Measurements from ENCODE around the gene ISX.
A peak's percentile ranks its signal among the peaks of the same experiment; 100 is the strongest.
"Not testable (repeated sequence)": the region's sequence is repeated elsewhere in the genome, so short reads cannot be mapped to it uniquely, and the experiment has no call there.

ISX gene

DNA sequence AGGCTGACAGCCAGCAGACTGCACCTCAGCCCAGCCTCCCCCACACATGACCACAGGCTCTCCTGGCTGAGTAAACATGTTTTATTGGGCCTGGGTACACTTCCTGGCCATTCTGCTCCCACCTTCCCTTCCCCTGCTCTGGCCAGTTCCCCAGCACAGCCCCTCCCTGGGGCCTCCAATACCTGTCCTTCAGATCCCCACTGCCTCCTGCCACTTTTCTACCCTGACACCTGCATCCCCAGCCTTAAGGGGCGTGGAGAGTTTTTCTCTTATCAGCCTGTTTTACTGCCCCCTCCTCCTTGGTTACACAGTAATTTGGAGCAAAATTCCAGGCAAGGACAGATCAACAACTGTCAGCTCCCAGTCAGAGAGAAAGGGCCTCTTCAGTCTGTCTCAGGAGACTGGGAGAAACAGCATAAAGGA, at the start of gene ISX:
Gene ISX (plus strand): TSS at position 363 of the 423 bp plus-strand sequence. CDS start 930 bp downstream, outside the sequence.
- no peak for DNase-seq

DNA sequence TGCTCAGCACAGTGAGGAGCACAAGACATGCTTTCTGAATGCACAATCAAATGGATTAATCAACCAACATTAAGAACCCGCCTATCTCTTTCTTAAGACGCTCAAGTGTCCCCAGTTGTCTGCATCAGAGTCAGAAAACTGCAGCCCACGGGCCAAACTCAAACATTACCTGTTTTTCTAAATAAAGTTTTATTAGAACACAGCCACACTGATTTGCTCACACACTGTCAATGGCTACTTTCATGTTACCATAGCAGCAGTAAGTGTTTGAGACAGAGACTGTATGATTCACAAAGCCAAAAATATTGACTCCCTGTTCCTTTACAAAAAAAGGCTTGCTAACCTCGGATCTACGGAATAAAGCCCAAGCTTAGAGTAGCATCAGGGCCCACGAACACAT, 49.0 kb upstream of the ISX start:
- DNase-seq = no peak

DNA sequence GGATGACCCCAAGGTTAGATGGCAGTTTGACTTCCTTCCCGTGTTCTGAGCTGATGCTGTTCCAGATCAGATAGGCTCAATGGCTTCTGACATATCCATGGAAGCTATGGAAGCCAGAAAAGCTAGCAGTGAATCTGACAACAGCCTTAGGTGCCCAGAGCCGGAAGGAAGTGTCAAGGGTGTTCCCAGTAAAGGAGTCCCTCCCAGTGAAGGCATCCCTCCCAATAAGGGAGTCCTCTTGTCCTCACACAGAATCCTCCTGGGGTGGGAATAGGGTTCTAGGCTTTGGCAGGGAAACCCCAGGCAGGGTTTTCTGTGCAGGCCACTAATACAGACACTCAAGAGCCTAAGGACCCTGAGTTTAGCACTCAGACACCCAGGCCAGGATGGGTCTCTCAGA, 47.0 kb upstream of the ISX start:
- DNase-seq = no peak

- DNase-seq = no peak
Measured at GRCh38 chr22:35020517-35020916, 45.4 kb upstream of the ISX start.

DNA sequence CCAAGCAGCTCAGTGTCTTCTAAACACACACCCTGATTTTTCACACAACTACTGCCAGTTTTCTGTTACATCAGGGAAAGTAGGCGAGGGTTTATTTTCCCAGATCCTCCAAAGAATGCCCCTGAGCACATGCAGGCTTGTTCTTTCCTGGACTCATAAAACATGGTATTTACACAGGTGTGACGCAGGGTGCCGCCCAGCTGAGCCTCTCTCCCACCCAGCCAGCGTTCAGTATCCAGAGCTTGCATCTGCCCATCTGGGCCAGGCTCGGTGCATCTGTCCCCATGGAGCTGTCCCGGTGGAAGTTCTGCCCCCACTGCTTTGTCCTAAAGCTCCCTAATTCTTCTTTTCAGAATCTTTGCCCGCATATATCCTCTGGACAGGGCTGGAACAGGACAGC, 44.8 kb upstream of the ISX start:
- DNase-seq = no peak

DNA sequence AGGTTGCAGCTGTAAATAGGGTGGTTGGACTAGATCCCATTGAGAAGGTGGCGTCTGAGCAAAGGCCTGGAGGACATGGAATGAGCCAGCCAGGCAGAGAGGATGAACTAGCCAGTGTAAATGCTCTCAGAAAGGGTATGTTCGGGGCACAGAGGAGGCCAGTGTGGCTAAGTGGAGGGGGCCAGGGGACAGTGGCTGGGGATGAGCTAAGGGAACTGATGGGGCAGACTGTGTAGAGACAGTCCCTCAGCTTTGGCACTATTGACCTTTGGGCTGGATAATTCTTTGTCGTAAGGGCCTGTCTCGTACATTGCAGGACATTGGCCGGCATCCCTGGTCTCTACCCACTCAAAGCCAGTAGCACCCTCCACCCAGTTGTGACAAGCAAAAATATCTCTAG, 43.7 kb upstream of the ISX start:
- DNase-seq = no peak

DNA sequence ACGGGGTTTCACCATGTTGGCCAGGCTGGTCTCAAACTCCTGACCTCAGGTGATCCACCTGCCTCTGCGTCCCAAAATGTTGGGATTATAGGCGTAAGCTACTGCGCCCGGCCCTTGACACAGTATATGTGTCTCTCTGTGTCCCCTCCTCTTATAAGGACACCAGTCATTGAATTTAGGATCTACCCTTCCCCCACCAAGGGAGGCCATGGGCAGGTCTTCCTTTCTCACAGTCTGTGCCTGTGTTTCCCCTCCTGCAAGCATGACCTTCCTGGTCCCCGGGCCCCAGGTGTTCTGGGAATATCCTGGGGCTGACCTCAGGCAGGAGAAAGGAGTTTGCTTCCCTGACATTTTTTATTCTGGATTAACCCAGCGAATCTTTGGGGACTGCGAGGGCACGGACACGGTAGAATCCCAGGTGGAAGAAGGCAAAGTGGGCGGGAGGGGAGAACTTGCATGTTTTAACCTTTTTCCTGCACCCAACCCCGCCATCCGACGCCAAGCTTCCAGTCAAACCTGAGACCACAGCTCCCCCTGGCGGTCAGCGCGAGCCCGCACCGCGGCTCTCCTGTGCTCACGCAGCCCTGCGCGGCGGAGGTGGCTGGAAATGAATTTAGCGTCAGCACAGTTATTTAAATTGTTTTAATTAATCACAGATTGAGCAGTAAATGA, 42.1 kb upstream of the ISX start:
- DNase-seq = peak; percentile 31

GRCh38 chr22:35024364-35024692, 41.6 kb upstream of the ISX start:
- no peak for DNase-seq

DNA sequence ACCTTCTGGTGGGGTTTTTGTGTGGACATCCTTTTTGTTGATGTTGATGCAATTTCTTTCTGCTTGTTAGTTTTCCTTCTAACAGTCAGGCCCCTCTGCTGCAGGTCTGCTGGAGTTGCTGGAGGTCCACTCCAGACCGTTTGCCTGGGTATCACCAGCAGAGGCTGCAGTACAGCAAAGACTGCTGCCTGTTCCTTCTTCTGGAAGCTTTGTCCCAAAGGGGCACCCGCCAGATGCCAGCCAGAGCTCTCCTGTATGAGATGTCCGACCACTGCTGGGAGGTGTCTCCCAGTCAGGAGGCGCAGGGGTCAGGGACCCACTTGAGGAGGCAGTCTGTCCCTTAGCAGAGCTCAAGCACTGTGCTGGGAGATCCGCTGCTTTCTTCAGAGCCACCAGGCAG, 35.8 kb upstream of the ISX start:
- not testable (repeated sequence) for DNase-seq

DNA sequence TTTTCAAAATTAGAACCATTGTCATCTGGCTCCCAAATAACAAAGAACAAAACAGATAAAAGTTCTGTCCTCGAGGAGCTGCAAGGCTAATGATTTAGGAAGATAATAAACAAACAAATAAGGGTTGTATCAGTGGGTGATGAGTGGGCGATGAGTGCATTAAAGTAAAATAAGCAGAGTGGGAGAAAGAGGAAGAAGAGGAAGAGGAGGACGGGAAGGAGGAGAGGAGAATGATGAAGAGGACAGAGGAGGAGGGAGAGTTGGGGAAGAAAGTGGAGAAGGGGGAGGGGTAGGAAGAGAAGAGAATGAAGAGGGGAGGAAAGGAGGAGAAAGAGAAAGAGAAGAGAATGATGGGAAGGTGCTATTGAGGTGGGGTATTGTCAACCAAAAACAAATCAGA, 33.4 kb upstream of the ISX start:
- DNase-seq = no peak

GRCh38 chr22:35033635-35034296, 32.2 kb upstream of the ISX start:
- no peak for DNase-seq

DNA sequence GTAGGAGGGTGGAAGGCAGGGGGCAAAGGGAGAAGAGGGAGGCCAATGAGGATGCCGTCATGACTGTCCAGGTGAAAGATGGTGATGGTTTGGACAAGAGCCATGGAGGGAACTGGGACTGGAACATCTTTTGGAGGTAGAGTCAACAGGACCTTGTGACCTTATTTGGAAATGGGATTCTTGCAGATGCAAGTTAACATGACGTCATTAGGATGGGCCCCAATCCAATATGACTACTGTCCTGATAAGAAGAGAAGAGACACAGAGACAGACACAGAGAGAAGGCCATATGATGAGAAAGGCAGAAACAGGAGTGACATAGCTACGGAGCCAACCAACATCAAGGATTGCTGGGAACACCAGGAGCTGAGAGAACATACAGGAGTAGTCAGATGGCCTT, 31.0 kb upstream of the ISX start:
- no peak for DNase-seq

DNA sequence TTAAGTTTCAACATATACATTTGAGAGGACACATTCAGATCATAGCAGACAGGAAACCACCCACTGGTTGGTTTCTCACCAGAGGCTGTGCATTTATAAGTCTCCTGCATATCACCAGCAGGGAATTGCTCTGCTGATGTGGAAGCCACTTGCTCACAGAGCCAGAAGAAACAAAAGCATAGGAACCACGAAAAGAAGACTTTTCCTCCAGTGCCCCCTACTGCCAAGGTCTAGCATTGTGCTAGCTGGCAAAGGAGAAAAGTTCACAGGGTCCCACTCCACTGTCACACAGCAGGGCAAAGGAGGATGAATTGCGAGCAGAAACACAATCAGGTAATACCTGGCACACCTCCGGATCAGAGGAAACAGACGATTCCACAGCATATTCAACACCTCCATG, 28.9 kb upstream of the ISX start:
- DNase-seq = no peak

GRCh38 chr22:35039625-35040024, 26.3 kb upstream of the ISX start:
- no peak for DNase-seq

DNA sequence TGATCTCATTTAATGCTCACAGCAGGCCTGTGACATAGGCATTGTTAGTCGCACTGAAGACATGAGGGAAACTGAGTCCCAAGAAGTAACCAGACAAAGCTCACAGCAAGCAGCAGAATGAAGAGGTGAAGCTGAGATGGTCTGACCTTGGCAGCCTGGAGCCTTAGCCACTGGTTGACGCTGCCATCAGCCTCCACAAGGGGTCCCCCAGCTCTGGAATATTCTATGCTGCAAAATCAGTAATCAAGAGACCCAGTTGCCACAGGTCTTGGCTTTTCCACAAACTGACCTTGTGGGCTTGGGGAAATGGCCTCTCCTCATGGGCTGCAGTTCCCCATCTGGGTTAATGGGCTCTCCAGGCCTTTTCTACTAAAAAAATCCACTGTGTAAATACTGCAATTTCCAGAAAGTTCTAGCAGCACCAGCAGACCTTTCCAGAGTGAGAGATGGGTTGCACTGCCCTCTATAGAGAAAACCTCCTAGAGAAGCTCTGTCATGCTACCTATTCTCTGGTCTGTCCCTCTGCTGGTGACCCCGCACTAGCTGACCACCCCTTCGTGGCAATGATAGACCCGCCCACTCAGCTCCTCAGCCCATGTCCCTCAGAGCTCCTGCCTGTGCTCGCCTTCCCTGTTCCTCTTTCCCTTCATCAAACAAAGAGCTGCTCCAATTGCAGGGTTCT, 22.6 kb upstream of the ISX start:
- DNase-seq = no peak

GRCh38 chr22:35043934-35044319, 22.0 kb upstream of the ISX start:
- no peak for DNase-seq

GRCh38 chr22:35044607-35045390, 21.2 kb upstream of the ISX start:
- DNase-seq = no peak

DNA sequence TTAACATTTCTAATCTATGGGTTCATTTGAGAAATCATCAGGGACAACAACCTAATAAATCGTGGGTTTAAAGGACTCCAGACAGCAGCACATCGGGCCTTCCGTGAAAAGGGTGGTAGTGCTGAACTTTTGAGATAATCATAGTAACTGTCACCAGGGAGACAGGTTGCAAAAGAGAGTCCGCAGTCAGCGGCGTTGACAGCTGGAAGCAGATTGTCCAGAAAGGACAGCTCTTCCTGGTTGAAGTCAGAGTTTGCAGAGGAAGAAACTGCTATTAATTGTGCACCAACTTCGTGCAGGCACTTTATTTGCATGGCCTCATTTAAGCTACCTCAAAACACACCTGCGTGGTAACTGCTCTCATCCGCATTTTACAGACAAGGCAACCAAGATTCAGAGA, 20.5 kb upstream of the ISX start:
- DNase-seq = no peak

DNA sequence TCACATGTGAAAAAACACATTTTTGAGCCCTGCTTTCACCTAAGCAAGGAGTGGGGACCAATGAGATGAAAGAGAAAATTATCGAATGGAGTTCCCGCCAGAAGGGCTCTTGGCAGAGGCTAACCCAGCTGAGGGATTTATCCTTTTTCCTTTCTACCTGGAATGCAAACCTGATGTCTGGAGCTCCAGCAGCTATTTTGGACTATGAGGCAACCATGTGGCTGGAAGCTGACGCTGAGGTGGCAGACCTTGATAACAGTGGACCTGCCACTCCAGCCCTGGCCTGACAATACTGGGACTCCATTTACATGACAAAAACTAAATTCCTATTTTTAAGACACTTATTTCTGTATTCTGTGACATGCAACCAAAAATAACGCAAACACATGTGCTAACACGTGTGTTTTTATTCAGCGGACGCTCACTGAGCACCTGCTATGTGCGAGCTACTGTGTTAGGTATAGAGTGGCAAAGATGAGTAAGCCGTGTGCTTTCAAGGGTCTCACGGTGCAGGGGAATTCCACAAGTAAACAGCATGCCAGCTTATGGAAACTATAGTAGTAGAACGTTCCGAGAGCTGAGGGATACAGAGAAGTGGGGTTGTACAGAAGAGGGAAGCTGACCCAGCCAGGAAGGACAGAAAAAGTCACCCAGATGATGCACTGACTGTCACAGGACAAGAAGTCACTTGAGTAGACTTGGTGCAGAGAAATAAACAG, 19.1 kb upstream of the ISX start:
- DNase-seq = no peak

GRCh38 chr22:35050038-35050437, 15.9 kb upstream of the ISX start:
- DNase-seq = not testable (repeated sequence)

DNA sequence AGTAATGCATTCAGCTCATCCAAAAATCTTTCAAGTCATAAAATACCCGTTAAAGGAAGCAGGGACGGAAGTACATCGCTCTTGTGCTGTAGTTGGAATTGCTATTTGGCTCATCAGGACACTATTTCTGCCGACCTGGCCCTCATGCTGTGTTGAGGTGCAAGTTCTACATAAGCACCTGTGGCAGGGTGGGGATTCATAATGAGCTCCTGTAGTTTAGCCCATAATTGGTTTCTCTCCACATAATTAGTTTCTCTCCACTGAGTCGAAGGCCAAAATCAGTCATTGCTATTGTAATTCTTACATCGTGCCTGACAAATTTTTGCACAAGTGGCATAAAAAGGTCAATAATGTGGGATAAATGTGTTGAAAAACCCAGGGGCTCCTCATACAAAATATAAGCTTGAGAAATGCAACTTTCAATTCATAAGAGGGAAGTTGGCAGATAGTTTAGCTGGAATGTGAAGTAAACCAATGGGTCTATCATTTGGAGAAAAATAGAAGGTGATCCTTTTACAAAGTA, 14.9 kb upstream of the ISX start:
- DNase-seq = no peak

DNA sequence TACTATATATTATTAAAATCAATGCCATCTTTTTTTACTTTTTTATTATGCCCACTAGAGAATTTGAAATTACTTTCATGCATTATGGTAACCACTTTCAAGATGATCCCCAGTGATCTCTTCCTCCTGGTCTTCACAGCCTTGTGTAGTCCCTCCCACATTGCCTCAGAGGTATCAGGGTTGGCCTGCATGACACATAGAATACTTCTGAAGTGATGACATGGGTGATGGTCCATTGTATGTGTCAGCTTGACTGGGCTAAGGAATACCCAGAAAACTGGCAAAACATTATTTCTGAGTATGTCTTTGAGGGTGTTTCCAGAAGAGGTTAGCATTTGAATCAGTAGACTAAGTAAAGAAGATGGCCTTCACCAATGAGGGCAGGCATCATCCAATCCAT, 14.2 kb upstream of the ISX start:
- DNase-seq = no peak

Measured in CD4-positive, alpha-beta T cell treated with Interleukin-6 for 4 hours (primary cell).